Memory B cell (primary cell): ENCODE measurements around the gene GADD45A.

ENCODE experiments used
- ATAC-seq: fragments of 150-1000 bp; cut with Tn5 transposase; 2 replicates; pipeline ENCODE4 v1.10.0; 2021; ENCODE audit warnings: low read depth, mild to moderate bottlenecking, moderate library complexity
- DNase-seq, 2 donors: peaks; one replicate each; pipeline ENCODE4 v3.0.0; 2022; ENCODE audit warnings: low spot score in 2 of 2
- H3K27ac Mint-ChIP-seq: one replicate; pipeline ENCODE4 v1.8.0; 2022; ENCODE audit warnings: mild to moderate bottlenecking, moderate library complexity, mixed read lengths
- H3K27me3 Mint-ChIP-seq: one replicate; pipeline ENCODE4 v1.8.0; 2022; ENCODE audit warnings: mixed read lengths
- H3K36me3 Mint-ChIP-seq: one replicate; pipeline ENCODE4 v1.8.0; 2022; ENCODE audit warnings: mild to moderate bottlenecking, mixed read lengths
- H3K4me1 Mint-ChIP-seq: one replicate; pipeline ENCODE4 v1.8.0; 2022; ENCODE audit warnings: mixed read lengths
- H3K4me3 Mint-ChIP-seq: one replicate; pipeline ENCODE4 v1.8.0; 2022; ENCODE audit warnings: mild to moderate bottlenecking, moderate library complexity, mixed read lengths
- H3K9me3 Mint-ChIP-seq: one replicate; pipeline ENCODE4 v1.8.0; 2022; ENCODE audit warnings: mixed read lengths

Gene GADD45A

GRCh38 chr1:67688526-67689219 is 3.7 kb downstream of the GADD45A start:
- no peak overlapping the region for H3K27ac Mint-ChIP-seq
- peaks cover 5% of the 10 kb centered on the region for H3K36me3 Mint-ChIP-seq
- DNase-seq: no peak
- H3K9me3 Mint-ChIP-seq: no peaks in the 10 kb centered on the region
- no peaks in the 10 kb centered on the region for H3K27me3 Mint-ChIP-seq
- H3K4me3 Mint-ChIP-seq: no peak overlapping the region
- no peak for ATAC-seq
- peaks cover 15% of the 10 kb centered on the region for H3K4me1 Mint-ChIP-seq

DNA sequence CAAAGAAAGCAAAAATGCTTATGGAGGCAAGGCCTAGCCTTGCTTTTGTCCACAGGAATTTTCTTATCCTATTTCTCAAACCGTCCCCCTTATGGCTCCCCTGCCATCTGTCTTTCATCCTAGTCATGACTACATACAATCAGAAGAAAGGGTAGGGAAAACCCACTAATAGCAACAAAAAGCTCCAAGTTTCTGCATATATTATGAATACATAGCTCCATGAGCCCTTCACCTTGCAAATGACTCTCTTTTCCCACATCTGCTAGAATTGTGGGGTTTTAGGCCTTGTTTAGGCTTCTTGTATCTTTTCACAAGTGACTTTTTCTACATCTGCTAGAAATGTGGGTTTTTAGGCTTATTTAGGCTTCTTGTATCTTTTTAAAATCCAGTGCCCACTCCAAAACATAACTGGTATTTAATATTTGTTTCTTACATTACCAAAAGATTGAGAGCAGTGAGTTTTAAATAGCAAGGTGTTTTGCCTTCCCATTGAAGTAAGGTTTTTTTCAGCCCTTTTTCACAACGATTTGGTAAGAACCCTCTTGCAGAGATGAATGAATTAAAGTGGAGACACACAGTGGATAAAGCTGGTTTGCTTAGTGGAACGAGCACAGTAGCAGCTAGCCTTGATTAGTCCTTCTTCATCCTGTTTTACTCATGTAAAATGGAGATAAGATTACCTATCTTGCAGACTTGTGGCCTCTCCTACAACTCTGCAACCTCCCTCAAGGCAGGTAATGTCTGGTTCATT is 4.4 kb downstream of the GADD45A start:
- H3K27me3 Mint-ChIP-seq: no peaks in the 10 kb centered on the region
- H3K4me1 Mint-ChIP-seq: peaks cover 11% of the 10 kb centered on the region
- DNase-seq: no peak
- H3K9me3 Mint-ChIP-seq: no peaks in the 10 kb centered on the region
- H3K4me3 Mint-ChIP-seq: no peak overlapping the region
- ATAC-seq: no peak
- no peak overlapping the region for H3K27ac Mint-ChIP-seq
- H3K36me3 Mint-ChIP-seq: peaks cover 5% of the 10 kb centered on the region

DNA sequence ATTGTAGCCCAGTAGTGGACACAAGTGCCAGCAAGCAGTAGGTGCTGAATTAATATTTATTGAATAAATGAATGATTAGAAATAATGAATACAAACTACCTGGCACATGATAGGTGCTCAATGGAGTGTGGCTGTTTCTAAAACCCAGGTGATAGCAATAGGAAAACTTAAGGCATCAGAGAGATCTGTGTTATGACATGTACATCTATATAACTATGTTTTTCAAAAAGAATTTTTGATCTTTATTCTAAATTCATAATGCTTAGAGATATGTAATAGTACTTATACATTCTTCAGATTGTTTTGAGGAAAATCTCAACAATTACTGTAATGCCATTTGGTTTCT is 5.0 kb downstream of the GADD45A start:
- Mint-ChIP-seq H3K36me3 (peaks cover 5% of the 10 kb centered on the region), H3K27me3 (no peaks in the 10 kb centered on the region), H3K4me3 (no peak overlapping the region), H3K9me3 (no peaks in the 10 kb centered on the region), H3K27ac (no peak overlapping the region), H3K4me1 (peaks cover 11% of the 10 kb centered on the region)
- ATAC-seq: no peak
- no peak for DNase-seq

GRCh38 chr1:67690411-67690810 is 5.4 kb downstream of the GADD45A start:
- H3K27me3 Mint-ChIP-seq: no peaks in the 10 kb centered on the region
- peaks cover 5% of the 10 kb centered on the region for H3K36me3 Mint-ChIP-seq
- no peak overlapping the region for H3K27ac Mint-ChIP-seq
- H3K4me3 Mint-ChIP-seq: no peak overlapping the region
- H3K4me1 Mint-ChIP-seq: peaks cover 11% of the 10 kb centered on the region
- DNase-seq: no peak
- H3K9me3 Mint-ChIP-seq: no peaks in the 10 kb centered on the region
- no peak for ATAC-seq

- no peak overlapping the region for H3K27ac Mint-ChIP-seq
- peaks cover 5% of the 10 kb centered on the region for H3K36me3 Mint-ChIP-seq
- ATAC-seq (no peak), DNase-seq (no peak)
- H3K4me3 Mint-ChIP-seq: no peak overlapping the region
- H3K9me3 Mint-ChIP-seq: no peaks in the 10 kb centered on the region
- H3K27me3 Mint-ChIP-seq: peaks cover 2% of the 10 kb centered on the region
- peaks cover 7% of the 10 kb centered on the region for H3K4me1 Mint-ChIP-seq
Measured at GRCh38 chr1:67691712-67692111, 6.7 kb downstream of the GADD45A start.

DNA sequence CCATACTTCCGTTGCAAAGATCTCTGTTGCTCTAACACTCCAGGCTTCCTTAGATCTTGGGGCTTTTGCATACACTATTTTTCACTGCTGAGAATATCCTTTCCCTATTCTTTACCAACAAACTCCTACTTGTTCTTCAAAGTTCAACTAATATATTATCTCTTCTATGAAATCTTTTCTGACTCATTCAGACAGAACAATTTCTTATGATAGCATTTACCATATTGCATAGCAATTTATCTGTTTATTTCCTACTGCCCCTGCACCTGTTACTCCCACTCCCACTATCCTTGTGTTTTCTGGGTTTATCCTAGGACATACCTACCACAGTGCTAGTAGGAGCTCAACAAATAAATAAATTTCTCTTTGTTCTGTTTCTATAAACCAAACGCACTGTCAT is 11.0 kb downstream of the GADD45A start:
- H3K36me3 Mint-ChIP-seq: peaks cover under 1% of the 10 kb centered on the region
- H3K27me3 Mint-ChIP-seq: peaks cover 5% of the 10 kb centered on the region
- no peak overlapping the region for H3K27ac Mint-ChIP-seq
- H3K4me1 Mint-ChIP-seq: peaks cover under 1% of the 10 kb centered on the region
- no peak overlapping the region for H3K4me3 Mint-ChIP-seq
- ATAC-seq (no peak), DNase-seq (no peak)
- H3K9me3 Mint-ChIP-seq: no peaks in the 10 kb centered on the region

DNA sequence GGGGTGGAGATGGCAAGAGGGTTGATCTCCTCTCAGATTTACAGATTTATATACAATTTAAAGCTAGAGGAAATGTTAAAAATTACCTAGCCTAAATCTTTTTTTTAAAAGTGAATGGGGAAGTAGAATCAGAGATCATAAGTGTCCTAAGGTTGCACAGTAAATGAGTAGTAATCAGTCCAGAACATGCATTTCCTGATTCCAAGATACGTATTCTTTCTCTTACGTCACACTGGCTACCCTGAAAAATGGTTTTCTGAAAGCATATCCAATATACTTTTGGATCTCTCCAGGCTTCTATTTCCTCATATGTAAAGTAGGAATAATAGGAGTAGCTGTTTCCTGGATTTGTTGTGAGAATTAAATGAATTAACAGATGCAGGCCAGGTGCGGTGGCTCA is 11.7 kb downstream of the GADD45A start:
- DNase-seq: no peak
- Mint-ChIP-seq H3K27ac (no peak overlapping the region), H3K27me3 (peaks cover 8% of the 10 kb centered on the region), H3K9me3 (no peaks in the 10 kb centered on the region), H3K4me1 (peaks cover 2% of the 10 kb centered on the region), H3K4me3 (no peak overlapping the region), H3K36me3 (peaks cover 1% of the 10 kb centered on the region)
- ATAC-seq: no peak

- no peak for ATAC-seq
Measured at GRCh38 chr1:67700220-67700619, 15.2 kb downstream of the GADD45A start.

GRCh38 chr1:67700692-67701410 is 15.8 kb downstream of the GADD45A start:
- H3K9me3 Mint-ChIP-seq: no peaks in the 10 kb centered on the region
- no peak for DNase-seq
- peaks cover 6% of the 10 kb centered on the region for H3K27me3 Mint-ChIP-seq
- peaks cover 1% of the 10 kb centered on the region for H3K36me3 Mint-ChIP-seq
- no peak overlapping the region for H3K27ac Mint-ChIP-seq
- peaks cover 2% of the 10 kb centered on the region for H3K4me1 Mint-ChIP-seq
- no peak for ATAC-seq
- no peak overlapping the region for H3K4me3 Mint-ChIP-seq

More at GRCh38 chr1:67700220-67700619, 15.2 kb downstream of the GADD45A start:
- Mint-ChIP-seq H3K4me3 (no peak overlapping the region), H3K36me3 (peaks cover 1% of the 10 kb centered on the region), H3K4me1 (peaks cover 2% of the 10 kb centered on the region), H3K27me3 (peaks cover 8% of the 10 kb centered on the region), H3K9me3 (no peaks in the 10 kb centered on the region), H3K27ac (no peak overlapping the region)
- no peak for DNase-seq

GRCh38 chr1:67701876-67702275 is 16.9 kb downstream of the GADD45A start:
- DNase-seq (no peak), ATAC-seq (no peak)
- peaks cover 6% of the 10 kb centered on the region for H3K27me3 Mint-ChIP-seq
- no peak overlapping the region for H3K4me3 Mint-ChIP-seq
- H3K9me3 Mint-ChIP-seq: no peaks in the 10 kb centered on the region
- peaks cover 2% of the 10 kb centered on the region for H3K4me1 Mint-ChIP-seq
- no peak overlapping the region for H3K27ac Mint-ChIP-seq
- H3K36me3 Mint-ChIP-seq: peaks cover 1% of the 10 kb centered on the region

GRCh38 chr1:67704351-67704750 is 19.4 kb downstream of the GADD45A start:
- Mint-ChIP-seq H3K9me3 (no peaks in the 10 kb centered on the region), H3K36me3 (peaks cover 1% of the 10 kb centered on the region), H3K27me3 (peaks cover 6% of the 10 kb centered on the region), H3K27ac (no peak overlapping the region), H3K4me1 (peaks cover 2% of the 10 kb centered on the region), H3K4me3 (no peak overlapping the region)
- no peak for DNase-seq
- no peak for ATAC-seq

DNA sequence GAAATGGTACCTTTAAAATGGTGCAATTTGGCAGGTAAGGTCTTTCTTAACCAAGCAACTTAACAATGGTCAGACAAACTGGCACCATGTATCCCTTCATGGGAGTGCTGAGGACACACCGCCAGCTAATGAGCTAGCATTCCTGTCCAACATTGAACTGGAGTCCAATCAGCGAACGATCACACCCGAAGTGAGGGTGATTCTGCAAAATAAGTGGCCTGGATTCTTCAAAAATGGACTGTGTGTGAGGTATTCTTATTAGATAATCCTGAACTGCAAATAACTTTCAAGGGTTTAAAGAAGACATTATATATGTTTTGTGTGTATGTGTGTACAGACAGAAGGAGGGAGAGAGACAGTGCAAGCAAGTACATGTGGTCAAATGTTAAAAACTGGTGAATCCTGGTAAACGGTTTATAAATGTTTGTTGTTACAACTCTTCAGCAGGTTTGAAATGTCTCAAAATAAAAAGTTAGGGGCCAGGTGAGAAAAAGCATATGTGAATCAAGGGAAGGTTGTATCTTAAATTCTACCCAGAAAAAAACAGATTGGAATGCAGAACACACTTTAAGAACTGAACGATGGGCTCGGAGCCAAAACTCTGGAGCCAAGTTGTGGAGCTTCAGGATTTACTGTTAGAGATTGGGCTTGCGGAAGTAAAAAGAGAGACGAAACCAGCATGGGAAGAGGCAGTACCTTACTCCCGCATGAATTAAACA is 20.9 kb downstream of the GADD45A start:
- Mint-ChIP-seq H3K27me3 (peaks cover 4% of the 10 kb centered on the region), H3K9me3 (no peaks in the 10 kb centered on the region), H3K27ac (no peak overlapping the region), H3K4me3 (no peak overlapping the region), H3K4me1 (peaks cover 2% of the 10 kb centered on the region), H3K36me3 (peaks cover 1% of the 10 kb centered on the region)
- DNase-seq: no peak
- ATAC-seq: no peak

DNA sequence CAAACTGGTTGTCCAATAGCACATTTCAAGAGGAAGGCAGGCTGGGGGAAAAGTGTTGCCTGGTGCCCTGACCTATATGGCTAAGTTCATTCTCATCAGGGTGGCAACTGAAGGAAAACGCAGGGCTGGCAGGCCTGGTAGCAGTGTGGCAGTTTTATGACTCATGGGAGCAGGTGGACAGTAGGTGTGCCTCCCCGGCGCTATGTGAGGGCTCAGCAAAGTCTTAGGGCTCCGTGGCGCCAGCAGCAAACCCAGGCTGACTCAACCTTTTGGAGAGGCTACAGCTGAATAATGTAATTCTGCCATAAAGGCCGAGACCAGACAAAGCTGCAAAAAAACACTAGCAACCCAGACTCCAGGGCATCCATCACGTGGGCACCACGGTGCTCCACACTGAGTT is 23.6 kb downstream of the GADD45A start:
- Mint-ChIP-seq H3K4me1 (peaks cover 2% of the 10 kb centered on the region), H3K4me3 (no peak overlapping the region), H3K36me3 (no peaks in the 10 kb centered on the region), H3K27me3 (peaks cover 3% of the 10 kb centered on the region), H3K27ac (no peak overlapping the region), H3K9me3 (no peaks in the 10 kb centered on the region)
- DNase-seq (no peak), ATAC-seq (no peak)

DNA sequence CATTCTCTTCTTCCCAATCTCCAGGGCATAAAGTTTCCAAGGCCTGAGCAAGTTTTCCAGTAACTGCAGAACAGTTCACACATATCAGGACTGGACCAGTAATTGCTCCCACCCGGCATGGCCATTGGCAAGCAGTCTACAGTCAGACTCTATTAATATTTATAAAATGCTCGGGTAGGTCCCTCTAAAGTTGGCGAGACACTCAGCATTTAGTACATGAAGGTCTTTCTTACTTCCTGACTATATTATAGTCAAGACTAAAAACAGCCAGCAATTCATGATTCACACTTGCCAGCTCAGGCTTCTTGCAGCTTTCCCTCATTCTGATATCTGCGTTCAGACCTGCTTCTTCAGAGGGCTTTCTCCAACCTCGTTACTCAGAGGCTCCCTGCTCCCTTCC is 25.4 kb downstream of the GADD45A start:
- Mint-ChIP-seq H3K9me3 (no peaks in the 10 kb centered on the region), H3K4me1 (peaks cover 2% of the 10 kb centered on the region), H3K27me3 (peaks cover 3% of the 10 kb centered on the region), H3K4me3 (no peak overlapping the region), H3K27ac (no peak overlapping the region), H3K36me3 (no peaks in the 10 kb centered on the region)
- ATAC-seq (no peak), DNase-seq (no peak)
